ENCODE measurements around the gene DPH1. TPM values are rescaled to one million over a fixed set of nuclear protein-coding genes. Genes with fewer than 3 reads are reported as not detected.

DPH1 gene
- total RNA-seq, 2 experiments from 2014 or later = 31.3 to 37.8 TPM

- ChIA-PET POLR2A (no interaction called here), CTCF (interaction anchor here (0.6 to 2.4 kb wide), 8 partner anchors 14 to 308 kb away, joined by 3 to 6 read pairs (median 3); partner anchors contain the start of gene HIC1)
Observed at GRCh38 chr17:2024572-2025219, 5.3 kb upstream of the DPH1 start.

DNA sequence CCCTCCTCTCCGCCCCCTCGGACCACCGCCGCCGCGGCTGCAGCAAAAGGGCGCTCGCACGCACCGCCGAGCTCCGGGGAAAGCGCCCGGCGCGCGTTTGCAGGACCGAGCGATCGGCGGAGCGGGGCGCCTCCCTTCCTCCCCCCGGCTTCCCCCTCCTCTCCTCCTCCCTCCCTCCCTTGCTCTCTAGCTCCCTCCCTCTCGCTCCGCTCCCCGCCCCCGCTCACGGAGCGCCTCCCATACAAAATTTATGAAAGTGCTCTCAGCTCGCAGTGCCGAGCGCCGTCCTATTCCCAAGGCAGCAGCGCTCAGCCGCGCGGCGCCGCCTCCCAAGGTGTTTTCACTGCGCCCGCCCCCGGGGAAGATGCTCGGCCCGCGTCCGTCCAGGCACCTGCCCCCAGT is 4.7 kb upstream of the DPH1 start, which contains the start of gene RTN4RL1:
Gene RTN4RL1, minus strand, starts transcription at position 115 of the 402 bp plus-strand sequence. CDS start 469 bp downstream, outside the sequence.
- Mint-ChIP-seq H3K4me1 (peaks cover 18% of the 10 kb centered on the region), H3K9me3 (no peaks in the 10 kb centered on the region)

More at GRCh38 chr17:2024572-2025219, 5.3 kb upstream of the DPH1 start:
- H3K27me3 Mint-ChIP-seq = peaks cover 71% of the 10 kb centered on the region
- H3K36me3 Mint-ChIP-seq (ENCODE audit: low read depth) = peaks cover 3% of the 10 kb centered on the region
- peaks cover 15% of the 10 kb centered on the region for H3K4me1 Mint-ChIP-seq
- H3K27ac Mint-ChIP-seq = no peak overlapping the region
- no peaks in the 10 kb centered on the region for H3K9me3 Mint-ChIP-seq
- no peak overlapping the region for H3K4me3 Mint-ChIP-seq
- no peak for DNase-seq

DNA sequence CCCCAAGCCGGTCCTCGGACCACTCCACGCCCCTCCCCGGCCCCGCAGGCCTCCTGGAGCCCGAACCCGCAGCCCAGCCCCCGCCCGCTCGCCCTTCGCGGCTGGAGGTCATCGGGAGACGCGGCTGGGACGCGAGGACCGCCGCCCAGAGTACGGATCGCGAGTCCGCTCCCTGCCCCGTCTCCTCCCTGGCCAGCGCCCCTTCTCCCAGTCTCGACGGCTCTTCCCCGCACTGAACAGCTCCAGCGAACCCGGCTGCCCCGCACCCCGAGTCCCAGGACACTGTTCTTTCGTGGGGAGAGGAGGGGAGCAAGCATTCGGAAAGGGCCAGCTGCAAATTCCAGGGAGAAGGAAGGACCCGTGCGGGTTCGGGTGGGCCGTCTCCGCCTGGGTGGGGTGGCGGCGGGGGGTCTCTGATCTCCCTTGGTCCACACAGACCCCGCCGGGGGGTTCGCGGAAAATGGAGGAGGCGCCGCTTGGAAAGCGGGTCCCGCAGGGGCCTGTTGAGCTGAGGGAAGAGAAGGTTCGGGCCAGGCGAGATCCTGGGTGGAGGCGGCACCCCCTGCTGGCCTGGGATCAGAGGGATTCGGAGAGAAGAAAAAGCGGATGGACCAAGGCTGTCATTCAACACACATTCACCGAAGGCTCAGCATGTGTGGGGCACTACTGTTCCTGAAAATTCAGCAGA is 4.2 kb upstream of the DPH1 start:
- peaks cover 63% of the 10 kb centered on the region for H3K27me3 Mint-ChIP-seq
- no peak overlapping the region for H3K27ac Mint-ChIP-seq
- H3K4me3 Mint-ChIP-seq = peak overlapping the region; percentile 74
- DNase-seq = no peak
- no peaks in the 10 kb centered on the region for H3K9me3 Mint-ChIP-seq
- peaks cover 21% of the 10 kb centered on the region for H3K4me1 Mint-ChIP-seq
- CTCF ChIA-PET = interaction anchor here (0.7 to 2.4 kb wide), 9 partner anchors 13 to 309 kb away, joined by 3 to 7 read pairs (median 4); partner anchors contain the start of gene HIC1
- POLR2A ChIA-PET = no interaction called here
- H3K36me3 Mint-ChIP-seq (ENCODE audit: low read depth) = peaks cover 3% of the 10 kb centered on the region

More for the DNA sequence above, 4.7 kb upstream of the DPH1 start, which contains the start of gene RTN4RL1:
- peak; percentile 85 for DNase-seq
- ChIA-PET CTCF (interaction anchor here (0.7 to 2.4 kb wide), 8 partner anchors 14 to 309 kb away, joined by 3 to 6 read pairs (median 4); partner anchors contain the start of gene HIC1), POLR2A (no interaction called here)
- peaks cover 66% of the 10 kb centered on the region for H3K27me3 Mint-ChIP-seq
- peak within 1 kb of the TSS; percentile 74 for H3K4me3 Mint-ChIP-seq
- H3K27ac Mint-ChIP-seq = no peak within 1 kb of the TSS
- H3K36me3 Mint-ChIP-seq (ENCODE audit: low read depth) = peaks cover 3% of the 10 kb centered on the region

- DNase-seq = no peak
- Mint-ChIP-seq H3K9me3 (no peaks in the 10 kb centered on the region), H3K36me3 (ENCODE audit: low read depth) (peaks cover 3% of the 10 kb centered on the region), H3K27ac (no peak overlapping the region), H3K4me3 (no peak overlapping the region), H3K4me1 (peaks cover 30% of the 10 kb centered on the region), H3K27me3 (peaks cover 49% of the 10 kb centered on the region)
- ChIA-PET CTCF (interaction anchor here (1.5 to 2.4 kb wide), 2 partner anchors 8 to 31 kb away, joined by 4 to 7 read pairs; no protein-coding TSS in a partner anchor), POLR2A (no interaction called here)
Observed at GRCh38 chr17:2027528-2028233, 2.3 kb upstream of the DPH1 start.

DNA sequence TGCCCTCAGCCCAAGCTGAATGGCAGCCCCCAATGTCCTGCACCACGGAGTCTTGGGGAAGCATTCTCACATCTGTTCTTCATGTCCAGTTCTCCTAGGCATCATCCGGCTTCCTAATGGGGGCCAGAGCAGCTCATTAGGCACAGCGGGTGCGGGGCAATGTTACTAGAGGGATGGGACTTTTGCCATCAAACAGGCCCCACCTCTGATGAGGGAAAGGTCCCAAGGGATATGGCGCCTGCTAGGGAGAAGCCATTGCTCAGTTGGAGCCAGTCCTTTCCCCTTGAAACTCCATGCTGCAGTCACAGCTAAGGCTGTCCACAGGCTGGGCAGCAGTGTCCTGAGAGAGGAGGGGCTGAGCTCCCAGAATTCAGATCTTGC is 1.7 kb upstream of the DPH1 start:
- DNase-seq = no peak
- ChIA-PET CTCF (interaction anchor here (1.5 to 2.4 kb wide), 2 partner anchors 8 to 30 kb away, joined by 4 to 7 read pairs; no protein-coding TSS in a partner anchor), POLR2A (no interaction called here)
- no peak overlapping the region for H3K4me3 Mint-ChIP-seq
- H3K27ac Mint-ChIP-seq = no peak overlapping the region
- peaks cover 28% of the 10 kb centered on the region for H3K4me1 Mint-ChIP-seq
- peaks cover 3% of the 10 kb centered on the region for H3K36me3 Mint-ChIP-seq (ENCODE audit: low read depth)
- H3K27me3 Mint-ChIP-seq = peaks cover 44% of the 10 kb centered on the region
- H3K9me3 Mint-ChIP-seq = no peaks in the 10 kb centered on the region

GRCh38 chr17:2028737-2029136 is 1.2 kb upstream of the DPH1 start:
- Mint-ChIP-seq H3K36me3 (ENCODE audit: low read depth) (peaks cover 3% of the 10 kb centered on the region), H3K27ac (peak overlapping the region; percentile 57), H3K27me3 (peaks cover 41% of the 10 kb centered on the region), H3K4me1 (peaks cover 28% of the 10 kb centered on the region), H3K9me3 (no peaks in the 10 kb centered on the region), H3K4me3 (no peak overlapping the region)
- no peak for DNase-seq
- ChIA-PET POLR2A (no interaction called here), CTCF (interaction anchor here (1.5 kb wide), 1 partner anchor 9 kb away, joined by 4 read pairs; no protein-coding TSS in a partner anchor)

DNA sequence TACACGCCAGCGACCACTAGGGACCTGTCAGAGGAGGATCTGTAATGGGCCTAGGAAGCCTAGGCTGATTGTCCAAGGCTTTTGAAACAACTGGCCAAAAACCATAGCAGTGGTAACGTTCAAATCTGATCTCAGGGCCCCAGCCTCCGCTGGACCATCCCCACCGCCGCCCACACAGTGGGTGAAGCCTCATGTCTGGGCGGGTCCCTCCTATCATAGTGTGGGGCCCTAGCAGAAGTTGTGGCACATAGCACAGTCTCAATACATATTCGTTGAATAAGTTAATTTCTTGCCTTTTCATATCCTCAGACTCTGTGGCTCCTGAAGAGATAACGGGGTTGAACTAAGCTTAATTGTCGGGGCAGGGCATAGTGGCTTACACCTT is 818 bp downstream of the DPH1 start:
- Mint-ChIP-seq H3K36me3 (ENCODE audit: low read depth) (peaks cover 3% of the 10 kb centered on the region), H3K27ac (peak overlapping the region; percentile 88), H3K9me3 (no peaks in the 10 kb centered on the region), H3K4me3 (peak overlapping the region; percentile 95), H3K27me3 (peaks cover 32% of the 10 kb centered on the region), H3K4me1 (peaks cover 22% of the 10 kb centered on the region)
- POLR2A ChIA-PET = no interaction called here
- CTCF ChIA-PET = interaction anchor here (1.3 kb wide), 1 partner anchor 11 kb away, joined by 6 read pairs; the partner anchor contains the start of gene OVCA2
- DNase-seq = no peak

GRCh38 chr17:2033153-2033552 is 3.2 kb downstream of the DPH1 start:
- H3K4me1 Mint-ChIP-seq = peaks cover 17% of the 10 kb centered on the region
- peaks cover 11% of the 10 kb centered on the region for H3K27me3 Mint-ChIP-seq
- ChIA-PET CTCF (no interaction called here), POLR2A (no interaction called here)
- peaks cover 2% of the 10 kb centered on the region for H3K36me3 Mint-ChIP-seq (ENCODE audit: low read depth)
- no peaks in the 10 kb centered on the region for H3K9me3 Mint-ChIP-seq
- no peak overlapping the region for H3K4me3 Mint-ChIP-seq
- no peak for DNase-seq
- H3K27ac Mint-ChIP-seq = no peak overlapping the region

DNA sequence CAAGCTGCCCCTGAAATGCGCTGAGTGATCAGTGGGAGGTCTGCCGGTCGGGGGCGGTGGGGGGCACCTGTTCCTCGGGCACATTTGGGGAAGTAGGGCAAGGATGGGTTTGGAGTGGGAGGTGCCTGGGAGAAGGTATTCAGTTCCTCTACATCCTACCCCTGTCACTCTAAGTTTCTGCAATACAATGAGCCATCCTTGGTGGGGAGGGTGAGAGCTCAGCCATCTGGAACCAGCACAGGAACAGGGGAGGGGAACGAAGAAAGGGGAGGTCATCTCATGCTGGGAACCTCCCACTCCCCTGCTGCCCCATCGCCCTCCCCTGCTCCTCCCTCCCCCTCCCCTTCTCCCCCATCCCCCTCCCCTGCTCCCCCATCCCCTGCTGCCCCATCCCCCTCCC is 4.2 kb downstream of the DPH1 start:
- ChIA-PET POLR2A (no interaction called here), CTCF (no interaction called here)
- DNase-seq = no peak
- Mint-ChIP-seq H3K27ac (no peak overlapping the region), H3K4me3 (no peak overlapping the region), H3K36me3 (ENCODE audit: low read depth) (peaks cover 2% of the 10 kb centered on the region), H3K27me3 (peaks cover under 1% of the 10 kb centered on the region), H3K4me1 (peaks cover 17% of the 10 kb centered on the region), H3K9me3 (no peaks in the 10 kb centered on the region)

DNA sequence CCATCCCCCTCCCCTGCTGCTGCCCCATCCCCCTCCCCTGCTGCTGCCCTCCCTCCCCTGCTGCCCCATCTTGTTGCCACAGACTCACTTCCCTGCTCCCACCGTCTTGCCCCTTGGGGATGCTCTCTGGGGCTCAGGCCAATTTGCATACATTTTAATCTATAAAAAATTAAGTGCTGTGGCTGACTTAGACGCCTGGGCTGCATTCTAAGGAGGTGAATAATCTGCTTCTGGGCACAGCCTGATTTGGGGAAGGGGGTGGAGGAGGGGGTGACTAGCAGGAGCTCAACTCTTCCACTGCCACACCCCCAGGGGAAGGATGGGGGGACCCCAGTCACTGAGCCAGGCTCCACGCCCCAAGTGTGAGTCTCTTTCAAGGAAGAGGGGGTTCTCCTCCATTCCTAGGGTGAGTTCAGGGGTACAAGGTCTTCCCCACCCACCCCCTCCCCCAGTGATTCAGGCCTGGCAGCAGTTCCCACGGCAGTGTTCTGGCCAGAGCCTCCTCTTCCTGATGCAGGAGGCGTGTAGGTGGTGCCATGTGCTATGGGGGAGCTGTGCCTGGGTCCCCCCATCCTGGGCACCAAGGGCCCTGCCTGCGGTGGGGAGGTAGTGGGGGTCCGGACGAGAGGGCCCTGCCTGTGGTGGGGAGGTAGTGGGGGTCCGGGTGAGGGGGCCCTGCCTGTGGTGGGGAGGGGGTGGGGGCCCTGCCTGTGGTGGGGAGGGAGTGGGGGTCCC is 5.0 kb downstream of the DPH1 start:
- H3K27me3 Mint-ChIP-seq = no peaks in the 10 kb centered on the region
- CTCF ChIA-PET = interaction anchor here (0.6 to 1.1 kb wide), 2 partner anchors 13 to 354 kb away, joined by 3 read pairs; no protein-coding TSS in a partner anchor

DNA sequence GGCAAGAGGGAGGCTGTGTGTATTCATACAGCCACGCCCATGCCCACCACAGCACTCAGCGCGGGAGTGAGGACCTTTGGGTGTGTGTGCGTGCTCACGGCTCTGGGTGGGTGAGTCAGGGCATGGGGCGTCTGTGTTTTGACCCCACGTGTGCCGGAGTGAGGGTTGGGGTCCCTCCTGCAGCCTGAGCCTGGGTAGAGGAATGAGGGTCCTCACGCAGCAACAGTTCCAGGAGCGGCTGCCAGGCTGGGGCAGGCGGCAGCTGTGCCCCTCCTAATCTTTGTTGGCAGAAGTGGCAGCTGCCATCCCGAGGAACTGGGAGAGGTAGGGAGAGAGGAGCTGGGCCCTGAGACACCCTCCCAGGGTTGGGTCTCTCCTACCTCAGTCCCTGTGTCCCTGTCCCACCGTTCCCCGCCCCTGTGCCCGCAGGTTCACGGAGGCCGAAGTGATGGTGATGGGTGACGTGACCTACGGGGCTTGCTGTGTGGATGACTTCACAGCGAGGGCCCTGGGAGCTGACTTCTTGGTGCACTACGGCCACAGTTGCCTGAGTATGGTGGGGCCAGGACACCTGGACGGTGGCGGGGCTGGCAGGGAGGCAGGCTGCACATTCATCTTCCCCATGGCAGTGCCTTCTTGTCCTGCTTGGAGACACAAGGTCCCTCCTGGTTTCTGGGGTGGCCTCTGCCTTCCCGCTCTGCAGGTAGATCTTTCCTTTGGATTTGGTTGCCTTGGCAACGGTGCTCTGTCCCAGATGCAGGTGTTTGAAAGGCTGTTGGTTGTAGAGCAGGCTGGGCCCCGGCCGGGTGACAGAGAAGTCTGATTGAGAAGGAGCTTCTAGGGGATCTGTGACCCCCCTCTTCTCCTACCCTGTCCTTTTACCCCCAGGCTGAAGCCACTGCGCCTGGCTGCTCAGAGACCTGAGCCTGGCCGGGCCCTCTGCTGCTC is 5.9 kb downstream of the DPH1 start:
- POLR2A ChIA-PET = no interaction called here

More for the DNA sequence above, 5.0 kb downstream of the DPH1 start:
- Mint-ChIP-seq H3K4me3 (no peak overlapping the region), H3K4me1 (peaks cover 12% of the 10 kb centered on the region), H3K9me3 (no peaks in the 10 kb centered on the region), H3K36me3 (ENCODE audit: low read depth) (peaks cover 2% of the 10 kb centered on the region), H3K27ac (no peak overlapping the region)
- POLR2A ChIA-PET = no interaction called here
- DNase-seq = no peak

More for the DNA sequence above, 5.9 kb downstream of the DPH1 start:
- no peaks in the 10 kb centered on the region for H3K9me3 Mint-ChIP-seq
- H3K36me3 Mint-ChIP-seq (ENCODE audit: low read depth) = peaks cover 3% of the 10 kb centered on the region
- no peak for DNase-seq
- H3K4me3 Mint-ChIP-seq = no peak overlapping the region
- no peaks in the 10 kb centered on the region for H3K27me3 Mint-ChIP-seq
- peaks cover 10% of the 10 kb centered on the region for H3K4me1 Mint-ChIP-seq
- CTCF ChIA-PET = interaction anchor here (0.5 to 1.1 kb wide), 3 partner anchors 12 to 231 kb away, joined by 3 read pairs; no protein-coding TSS in a partner anchor
- no peak overlapping the region for H3K27ac Mint-ChIP-seq
